Measurements from ENCODE around the gene DYNLT4.
A peak's percentile ranks its signal among the peaks of the same experiment; 100 is the strongest.
"Not testable (repeated sequence)": the region's sequence is repeated elsewhere in the genome, so short reads cannot be mapped to it uniquely, and the experiment has no call there.

DYNLT4 gene

GRCh38 chr1:44786841-44787426 is 20.2 kb downstream of the DYNLT4 start:
- no peak for DNase-seq

GRCh38 chr1:44786138-44786840 is 20.9 kb downstream of the DYNLT4 start:
- DNase-seq, result peak; percentile 54 to 65 (median 59)

DNA sequence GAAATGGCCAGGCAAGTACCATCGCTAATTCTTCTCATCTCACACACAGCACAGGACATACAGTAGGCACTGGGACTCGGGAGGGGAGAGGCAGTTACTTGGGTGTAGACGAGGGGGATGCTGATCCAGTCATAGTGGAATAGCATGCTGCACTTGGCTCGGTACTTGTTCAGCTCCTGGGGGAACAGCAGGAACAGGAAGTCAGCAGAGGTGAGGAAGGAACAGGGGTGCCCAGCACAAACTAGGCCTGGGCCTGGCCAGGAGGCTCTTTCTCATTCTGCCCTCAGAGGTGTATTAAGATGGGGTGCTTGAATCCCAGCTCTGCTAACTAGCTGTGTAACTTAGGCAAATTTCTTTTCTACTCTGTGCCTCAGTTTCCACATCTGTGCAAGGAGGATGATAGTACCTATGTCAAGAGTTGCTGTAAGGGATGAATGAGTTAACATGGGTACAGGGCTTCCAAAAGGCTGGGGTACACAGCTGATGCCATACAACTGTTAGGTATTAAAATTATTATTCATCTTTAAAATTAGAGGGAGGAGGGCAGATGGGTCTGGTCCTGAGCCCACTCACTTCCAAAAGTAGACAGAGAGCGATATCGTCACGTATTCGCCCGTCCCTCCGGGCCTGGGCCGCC is 21.5 kb downstream of the DYNLT4 start:
- no peak for DNase-seq

DNA sequence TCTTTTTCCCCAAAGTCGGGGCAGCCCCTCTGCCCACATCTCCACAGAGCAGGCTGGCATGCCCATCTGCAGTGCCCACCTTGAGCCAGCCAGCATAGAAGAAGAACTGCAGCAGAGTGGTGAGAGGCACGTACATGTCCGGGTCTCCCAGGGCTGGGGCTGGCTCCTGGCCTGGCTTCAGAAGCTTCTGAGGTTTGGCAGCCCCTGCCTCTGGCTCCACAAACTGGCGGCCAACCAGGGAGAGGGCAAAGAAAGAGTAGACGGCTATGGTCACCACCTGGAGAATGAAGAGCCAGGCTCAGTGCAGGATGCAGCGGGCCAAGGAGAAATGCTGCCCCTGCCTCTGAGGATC is 22.1 kb downstream of the DYNLT4 start:
- no peak for DNase-seq

GRCh38 chr1:44784094-44785028 is 22.8 kb downstream of the DYNLT4 start:
- peak in 1 of 4 experiments; percentile 22 for DNase-seq

DNA sequence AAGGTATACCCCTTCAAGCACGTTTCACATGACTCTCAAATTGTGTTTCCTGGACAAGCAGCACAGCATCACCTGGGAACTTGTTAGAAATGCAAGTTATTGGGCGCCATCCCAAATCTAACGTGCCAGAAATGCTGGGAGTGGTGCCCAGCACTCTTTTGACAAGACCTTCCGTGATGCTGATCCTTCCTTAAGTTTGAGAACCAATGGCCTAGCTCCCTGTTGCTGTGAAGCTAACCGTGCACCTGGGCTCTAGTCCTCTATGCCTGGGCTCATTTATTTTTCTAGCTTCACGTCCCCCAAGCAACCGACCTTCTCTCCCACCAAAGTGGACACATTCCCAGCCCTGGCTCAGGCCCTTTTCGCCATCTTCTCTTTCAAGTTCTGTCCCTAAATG is 23.5 kb downstream of the DYNLT4 start:
- DNase-seq, result no peak

DNA sequence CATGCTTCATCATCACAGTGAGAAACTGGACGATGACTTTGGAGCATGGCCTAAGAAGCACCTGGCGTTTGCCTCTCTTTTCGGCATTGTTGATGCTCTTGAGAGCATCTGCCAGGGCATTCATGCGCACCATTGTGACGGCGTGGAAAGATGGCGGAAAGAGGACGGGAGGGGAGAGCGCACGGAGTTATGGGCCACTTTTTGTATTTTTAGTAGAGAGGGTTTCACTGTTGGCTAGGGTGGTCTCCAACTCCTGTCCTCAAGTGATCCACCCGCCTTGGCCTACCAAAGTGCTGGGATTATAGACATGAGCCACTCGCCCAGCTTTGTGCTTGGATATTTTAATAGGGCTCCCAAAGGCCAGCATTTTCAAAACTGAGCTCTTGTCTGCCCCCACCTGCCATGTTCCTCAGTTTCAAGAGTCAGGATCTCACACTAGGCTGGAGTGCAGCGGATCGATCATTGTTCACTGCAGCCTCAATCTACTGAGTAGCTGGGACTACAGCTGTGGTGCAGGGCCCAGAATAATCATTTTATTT is 26.5 kb downstream of the DYNLT4 start:
- no peak for DNase-seq

GRCh38 chr1:44778705-44779576 is 28.2 kb downstream of the DYNLT4 start:
- DNase-seq, result no peak

GRCh38 chr1:44777969-44778635 is 29.0 kb downstream of the DYNLT4 start:
- DNase-seq, result no peak

DNA sequence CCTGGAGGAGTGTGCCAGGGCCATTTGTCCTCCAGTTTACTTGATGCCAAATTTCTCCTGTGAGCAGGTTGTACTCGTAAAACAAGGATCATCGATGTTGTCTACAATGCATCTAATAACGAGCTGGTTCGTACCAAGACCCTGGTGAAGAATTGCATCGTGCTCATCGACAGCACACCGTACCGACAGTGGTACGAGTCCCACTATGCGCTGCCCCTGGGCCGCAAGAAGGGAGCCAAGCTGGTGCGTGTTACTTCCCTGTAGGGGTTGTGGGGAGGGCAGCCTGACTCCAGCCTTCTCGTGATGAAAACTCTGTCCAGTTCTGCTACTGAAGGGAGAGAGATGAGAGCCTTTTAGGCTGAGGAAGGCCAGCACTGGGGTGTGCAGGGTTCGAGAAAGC is 29.6 kb downstream of the DYNLT4 start:
- DNase-seq, result no peak

DNA sequence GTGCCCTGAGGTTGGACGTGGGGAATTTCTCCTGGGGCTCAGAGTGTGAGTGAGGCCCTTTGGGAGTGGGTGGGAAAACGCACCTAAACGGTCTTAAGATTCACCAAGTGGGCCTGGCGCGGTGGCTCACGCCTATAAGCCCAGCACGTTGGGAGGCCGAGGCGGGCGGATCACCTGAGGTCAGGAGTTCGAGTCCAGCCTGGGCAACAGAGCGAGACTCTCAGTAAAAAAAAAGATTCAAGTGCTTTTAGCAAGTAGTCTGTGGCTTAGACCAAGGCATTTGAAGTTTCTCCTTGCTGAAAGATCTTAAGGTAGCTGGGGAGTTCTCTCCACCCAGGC is 30.5 kb downstream of the DYNLT4 start:
- no peak for DNase-seq

DNA sequence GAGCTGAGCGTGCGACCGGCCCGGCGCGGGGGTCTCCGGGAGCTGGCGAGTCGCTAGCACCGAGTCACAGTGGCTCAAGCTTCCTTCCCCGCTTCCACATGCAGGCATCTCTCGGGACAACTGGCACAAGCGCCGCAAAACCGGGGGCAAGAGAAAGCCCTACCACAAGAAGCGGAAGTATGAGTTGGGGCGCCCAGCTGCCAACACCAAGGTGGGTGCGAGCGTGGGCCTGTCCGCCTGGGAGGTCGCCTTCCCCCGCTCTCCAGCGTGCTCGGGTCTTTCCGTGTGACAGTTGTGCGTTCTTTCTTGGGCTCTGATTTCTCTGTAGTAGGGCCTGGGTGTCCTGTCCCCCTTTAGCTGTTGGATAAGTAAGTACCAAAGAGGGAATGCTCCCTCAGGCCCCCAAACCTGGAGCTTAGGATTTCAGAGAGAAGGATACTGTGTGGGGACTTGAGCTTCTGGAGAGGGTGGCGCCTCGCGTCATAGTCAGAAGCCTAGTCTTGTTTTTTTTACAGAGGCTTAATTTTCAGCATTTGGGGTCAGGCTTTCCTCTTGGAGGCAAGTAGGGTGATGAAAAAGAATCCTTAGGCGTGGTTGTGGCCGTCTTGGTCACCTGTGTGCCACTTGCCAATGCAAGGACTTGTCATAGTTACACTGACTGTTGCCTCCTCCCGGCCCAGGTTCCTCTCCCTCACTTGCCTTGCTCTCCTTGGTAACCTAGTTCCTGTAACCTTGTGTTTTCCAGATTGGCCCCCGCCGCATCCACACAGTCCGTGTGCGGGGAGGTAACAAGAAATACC is 31.0 kb downstream of the DYNLT4 start:
- DNase-seq, result peak in 3 of 4 experiments; percentile 21 to 43 (median 41)

GRCh38 chr1:44775078-44775929 is 31.8 kb downstream of the DYNLT4 start, which contains the start of gene RPS8:
Gene RPS8, plus strand, starts transcription at chr1:44775540. Its CDS starts 57 bp downstream, at chr1:44775597.
- peak; percentile 76 to 83 (median 78) for DNase-seq

DNA sequence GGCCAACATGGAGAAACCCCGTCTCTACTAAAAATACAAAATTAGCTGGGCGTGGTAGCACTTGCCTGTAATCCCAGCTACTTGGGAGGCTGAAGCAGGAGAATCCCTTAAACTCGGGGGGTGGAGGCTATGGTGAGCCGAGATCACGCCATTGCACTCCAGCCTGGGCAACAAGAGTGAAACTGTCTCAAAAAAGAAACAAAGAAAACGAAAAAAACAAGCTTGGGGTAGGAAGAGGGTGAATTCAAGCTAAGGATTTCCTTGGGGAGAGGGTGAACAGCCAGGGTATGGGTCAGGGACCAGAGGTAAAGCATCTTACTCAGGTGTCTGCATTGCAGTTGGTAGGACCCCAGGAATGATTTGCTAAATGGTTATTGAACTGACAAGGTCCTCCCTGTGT is 40.7 kb downstream of the DYNLT4 start:
- DNase-seq, result not testable (repeated sequence)

- no peak for DNase-seq
Measured at GRCh38 chr1:44760876-44761275, 46.3 kb downstream of the DYNLT4 start.

GRCh38 chr1:44759077-44759476 is 48.1 kb downstream of the DYNLT4 start:
- no peak for DNase-seq

- DNase-seq, result no peak
Measured at GRCh38 chr1:44757420-44757819, 49.7 kb downstream of the DYNLT4 start.
